Kidney (tissue), 14 donors: ENCODE data around the gene ABCA4. TPM values are rescaled to one million over a fixed set of nuclear protein-coding genes. Genes with fewer than 3 reads are reported as not detected.

Experiments used
- DNase-seq, 5 donors: peaks; one replicate each; pipeline ENCODE4 v3.0.0-alpha.2; 2013 to 2020
- FAIRE-seq: peaks from 2 replicates; lab custom pipeline; 2012; peaks lifted over from hg19 to GRCh38; lab: Jason Lieb, UNC
- H3K27ac ChIP-seq, 2 donors: one replicate each; pipeline ENCODE4 v1.7.0; 2013; ENCODE audit warnings: low read depth in 2 of 2, low read length in 2 of 2, inconsistent platforms in 1 of 2
- H3K27me3 ChIP-seq: one replicate; pipeline ENCODE4 v1.7.1; 2013; ENCODE audit warnings: low read length, inconsistent platforms; ENCODE audit not compliant: control insufficient read depth, insufficient read depth
- H3K36me3 ChIP-seq, 3 donors: one replicate each; pipeline versions ENCODE4 v1.7.0 to v1.7.1; 2013; ENCODE audit warnings: low read length in 3 of 3, control low read depth in 1 of 3, inconsistent platforms in 1 of 3; ENCODE audit not compliant: insufficient read depth in 3 of 3, control insufficient read depth in 2 of 3
- H3K4me1 ChIP-seq, 3 donors: one replicate each; pipeline versions ENCODE4 v1.7.0 to v1.7.1; 2013; ENCODE audit warnings: low read length in 3 of 3, inconsistent platforms in 1 of 3, low read depth in 1 of 3; ENCODE audit not compliant: control insufficient read depth in 2 of 3, insufficient read depth in 2 of 3
- H3K4me3 ChIP-seq, 3 donors: one replicate each; pipeline versions ENCODE4 v1.7.0 to v1.8.1; 2013; ENCODE audit warnings: low read length in 3 of 3, control low read depth in 1 of 3, inconsistent platforms in 1 of 3
- H3K9ac ChIP-seq, 3 donors: one replicate each; pipeline versions ENCODE4 v1.7.0 to v1.7.1; 2013; ENCODE audit warnings: low read length in 3 of 3, control low read depth in 1 of 3, inconsistent platforms in 1 of 3
- H3K9me3 ChIP-seq, 3 donors: one replicate each; pipeline versions ENCODE4 v1.7.0 to v1.7.1; 2013; ENCODE audit warnings: low read length in 3 of 3, control low read depth in 1 of 3, inconsistent platforms in 1 of 3; ENCODE audit not compliant: control insufficient read depth in 2 of 3, insufficient read depth in 1 of 3
- intact Hi-C: fragments of 100-400 bp; cut with DNase I; formaldehyde crosslinking; loops from one replicate; pipeline ENCODE4 v1.11.1; 2022
- polyA plus RNA-seq: library from polyadenylated mRNA; stranded (reverse); fragments of 350-450 nt; fragmentation: Illumina TruSeq; extraction: RNeasy Lipid Tissue Mini Kit (QIAGEN cat#74804); gene quantifications from one replicate; pipeline ENCODE4 v1.2.3, GENCODE V29; 2014; ENCODE audit warnings: low read depth, low replicate concordance; ENCODE audit not compliant: insufficient read depth
- total RNA-seq: library from RNA; stranded (reverse); fragmentation: NEBNext Ultra II Directional; extraction: Animal tissue kit (Norgen Biotek cat#: 25700); gene quantifications from one replicate; pipeline ENCODE4 v1.2.1, GENCODE V29; 2021
- TF ChIP-seq, protein P1 (sequence below): IDR thresholded peaks from 3 replicates; pipeline ENCODE4 v1.5.1; 2012; ENCODE audit warnings: mild to moderate bottlenecking, moderate library complexity, borderline replicate concordance; ENCODE audit not compliant: insufficient read depth; ENCODE audit errors: extremely low read depth
- donor health status: control.
- donor health status: control.
- donor health status: control.
- donor health status: control.
- donor health status: control.
- donor health status: DM: yes; HTN: yes; CAD: no.
- donor health status: Normal renal cell carcinoma (clear cell type).

The ABCA4 gene
- total and polyA plus RNA-seq, 2 donors from 2014 or later = 1.5 to 2.1 TPM

DNA sequence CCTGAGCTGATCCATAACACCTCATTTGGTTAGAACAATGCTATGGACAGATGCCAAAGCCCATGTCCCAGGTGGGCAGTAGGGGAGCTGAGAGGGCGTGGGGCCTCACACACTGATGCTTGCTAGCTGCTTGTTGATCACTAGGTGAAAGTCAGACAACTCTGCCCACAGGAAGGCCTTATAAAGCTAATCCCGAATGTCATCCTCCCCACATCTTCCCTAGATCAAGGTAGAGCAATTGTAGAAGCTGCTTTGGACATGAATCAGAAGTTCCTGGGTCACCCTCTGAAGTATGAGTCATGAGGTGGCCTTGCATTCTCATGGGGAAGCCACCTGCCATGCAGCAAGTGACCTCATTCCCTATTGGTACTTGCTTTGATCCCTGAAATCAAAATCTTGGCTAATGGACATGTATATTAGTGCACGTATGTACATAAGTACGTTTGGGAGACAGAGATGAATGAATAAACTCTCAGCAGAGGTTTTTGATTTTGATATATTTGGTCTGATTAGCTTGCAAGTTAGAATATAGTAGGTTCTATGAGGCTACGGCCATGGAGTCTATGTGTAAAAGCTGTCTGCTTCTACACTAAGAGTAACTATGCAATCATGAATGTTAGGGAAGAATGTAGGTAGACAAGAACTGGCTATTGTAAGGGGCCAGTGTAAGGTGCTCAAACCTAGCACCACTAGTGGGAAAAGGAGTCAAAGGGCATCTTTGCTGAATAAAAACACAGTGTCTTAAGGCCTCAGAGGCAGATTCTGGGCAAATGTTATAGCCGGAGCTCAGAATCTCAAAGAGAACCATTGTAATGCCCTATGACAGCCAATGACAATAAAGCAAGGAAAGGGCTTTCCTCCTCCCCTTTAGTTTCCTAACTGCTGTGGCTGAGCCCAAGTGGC, 52.6 kb downstream of the ABCA4 start:
- H3K27ac ChIP-seq = peak overlapping the region; percentile 65 to 80
- FAIRE-seq = no peak
- DNase-seq = no peak

DNA sequence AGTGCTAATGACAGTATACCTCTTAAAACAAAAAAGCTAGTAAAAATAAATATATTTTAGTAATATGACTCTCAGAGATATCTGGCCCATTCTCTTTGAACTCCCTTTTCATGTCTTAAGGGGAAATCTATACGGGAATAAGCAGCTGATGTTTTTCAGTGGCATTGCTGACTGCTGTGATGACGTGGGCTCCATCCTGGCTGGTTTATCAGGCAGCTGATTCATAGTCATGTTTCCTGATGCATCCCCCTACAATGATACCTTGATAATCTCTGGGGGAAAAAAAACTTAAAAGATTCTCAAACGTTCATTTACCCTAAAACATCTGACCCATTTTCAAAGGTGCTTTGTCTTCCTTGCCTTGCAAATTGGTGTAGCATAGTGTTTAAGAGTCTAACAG, 53.8 kb downstream of the ABCA4 start:
- TF ChIP-seq, protein P1, sequence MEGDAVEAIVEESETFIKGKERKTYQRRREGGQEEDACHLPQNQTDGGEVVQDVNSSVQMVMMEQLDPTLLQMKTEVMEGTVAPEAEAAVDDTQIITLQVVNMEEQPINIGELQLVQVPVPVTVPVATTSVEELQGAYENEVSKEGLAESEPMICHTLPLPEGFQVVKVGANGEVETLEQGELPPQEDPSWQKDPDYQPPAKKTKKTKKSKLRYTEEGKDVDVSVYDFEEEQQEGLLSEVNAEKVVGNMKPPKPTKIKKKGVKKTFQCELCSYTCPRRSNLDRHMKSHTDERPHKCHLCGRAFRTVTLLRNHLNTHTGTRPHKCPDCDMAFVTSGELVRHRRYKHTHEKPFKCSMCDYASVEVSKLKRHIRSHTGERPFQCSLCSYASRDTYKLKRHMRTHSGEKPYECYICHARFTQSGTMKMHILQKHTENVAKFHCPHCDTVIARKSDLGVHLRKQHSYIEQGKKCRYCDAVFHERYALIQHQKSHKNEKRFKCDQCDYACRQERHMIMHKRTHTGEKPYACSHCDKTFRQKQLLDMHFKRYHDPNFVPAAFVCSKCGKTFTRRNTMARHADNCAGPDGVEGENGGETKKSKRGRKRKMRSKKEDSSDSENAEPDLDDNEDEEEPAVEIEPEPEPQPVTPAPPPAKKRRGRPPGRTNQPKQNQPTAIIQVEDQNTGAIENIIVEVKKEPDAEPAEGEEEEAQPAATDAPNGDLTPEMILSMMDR = no peak
- Histone ChIP-seq H3K9ac (no peak overlapping the region), H3K4me1 (peaks cover 16 to 28% (median 27%) of the 10 kb centered on the region in 3 donors), H3K4me3 (no peak overlapping the region), H3K36me3 (no peaks in the 10 kb centered on the region), H3K27me3 (no peaks in the 10 kb centered on the region), H3K9me3 (no peaks in the 10 kb centered on the region), H3K27ac (no peak overlapping the region)
- DNase-seq (no peak), FAIRE-seq (no peak)
- intact Hi-C loops = no loop called here

More for the DNA sequence above, 52.6 kb downstream of the ABCA4 start:
- TF ChIP-seq, protein P1 = no peak
- Histone ChIP-seq H3K4me1 (peaks cover 13 to 25% (median 25%) of the 10 kb centered on the region in 3 donors), H3K9ac (peak overlapping the region in 1 of 3 donors; percentile 21), H3K27me3 (no peaks in the 10 kb centered on the region), H3K9me3 (no peaks in the 10 kb centered on the region), H3K4me3 (no peak overlapping the region), H3K36me3 (no peaks in the 10 kb centered on the region)
- intact Hi-C loops = no loop called here

DNA sequence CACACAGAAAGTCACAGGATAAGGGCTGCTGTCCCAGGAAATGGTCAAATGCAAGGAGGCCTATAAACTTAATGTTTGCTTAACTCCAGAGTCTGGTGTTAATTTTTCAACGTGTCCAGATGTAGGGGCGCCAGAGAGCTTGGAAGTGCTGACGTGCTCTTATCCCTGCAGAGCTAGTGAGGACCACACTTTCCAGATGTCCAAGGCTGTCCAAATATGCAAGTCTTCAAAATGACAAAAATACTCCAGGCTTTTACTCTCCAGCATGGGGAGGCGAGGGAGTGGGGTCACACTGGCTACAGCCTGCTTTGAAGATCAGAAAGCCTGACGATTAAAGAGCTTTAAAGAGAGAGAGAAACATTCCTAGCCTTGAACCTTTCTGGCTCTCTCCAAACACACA, 57.6 kb downstream of the ABCA4 start:
- TF ChIP-seq, protein P1 = peak; percentile 49
- peaks cover 10 to 13% (median 11%) of the 10 kb centered on the region in 3 donors for H3K4me1 ChIP-seq
- DNase-seq = peak in 4 of 5 donors; percentile 71 to 96 (median 84)
- no peaks in the 10 kb centered on the region for H3K27me3 ChIP-seq
- H3K4me3 ChIP-seq = no peak overlapping the region
- H3K9ac ChIP-seq = no peak overlapping the region
- no peaks in the 10 kb centered on the region for H3K36me3 ChIP-seq
- no peaks in the 10 kb centered on the region for H3K9me3 ChIP-seq
- peak overlapping the region in 1 of 2 donors; percentile 30 for H3K27ac ChIP-seq
- no peak for FAIRE-seq
- intact Hi-C loops = loop anchor here (5.0 kb wide), 1 partner anchor 269 kb away; no protein-coding TSS in a partner anchor
